GM12878 (cell line): Measurements from ENCODE around the gene ZNF134. TPM values are rescaled to one million over a fixed set of nuclear protein-coding genes. Genes with fewer than 3 reads are reported as not detected.
A peak's percentile ranks its signal among the peaks of the same experiment; 100 is the strongest.

Experiments
- ATAC-seq: fragments of 200-7000 bp; cut with Tn5 transposase; 3 replicates; pipeline ENCODE4 v1.9.1; 2020; ENCODE audit warnings: mild to moderate bottlenecking, moderate library complexity
- BruUV-seq: library from RNA; stranded (reverse); fragments of 400-500 nt; replicated peaks from 2 replicates; lab custom pipeline; 2021; lab: Mats Ljungman, UMichigan
- CTCF ChIA-PET: fragments of 300-600 bp; sonication (Branson Sonifier 250); formaldehyde crosslinking; extraction: SDS; loops from one replicate; lab custom pipeline; 2021; ENCODE audit warnings: inconsistent platforms; lab: Yijun Ruan, JAX
- POLR2A ChIA-PET: fragments of 350-600 bp; formaldehyde crosslinking; extraction: SDS; loops from one replicate; lab custom pipeline; 2021; ENCODE audit warnings: inconsistent platforms; lab: Charles Lee
- RAD21 ChIA-PET: fragments of 300-600 bp; sonication (Branson Sonifier 250); formaldehyde crosslinking; loops from one replicate; lab custom pipeline; 2023; ENCODE audit warnings: antibody characterized with exemption; ENCODE audit not compliant: unreplicated experiment; lab: Charles Lee
- SMC1A ChIA-PET: fragments of 300-600 bp; sonication (Branson Sonifier 250); formaldehyde crosslinking; loops from one replicate; lab custom pipeline; 2023; ENCODE audit not compliant: unreplicated experiment, uncharacterized antibody; lab: Charles Lee
- DNase-seq: peaks from one replicate; pipeline ENCODE4 v3.0.0-alpha.2; 2011; ENCODE audit warnings: low read depth, low spot score
- FAIRE-seq: peaks from 3 replicates; lab custom pipeline; 2011; peaks lifted over from hg19 to GRCh38; lab: Jason Lieb, UNC
- H2AFZ ChIP-seq: 2 replicates; pipeline ENCODE4 v1.6.0; 2011; ENCODE audit warnings: low read depth, low read length, control low read depth; ENCODE audit not compliant: control insufficient read depth
- H3K27ac ChIP-seq: 2 replicates; pipeline ENCODE4 v1.5.1; 2011; ENCODE audit warnings: control low read depth; ENCODE audit not compliant: control insufficient read depth, insufficient read depth
- H3K27me3 ChIP-seq, 2 experiments: replicated peaks in 1 of 2; 2 replicates each; pipeline versions ENCODE4 v1.6.0 to v1.6.1; 2011; ENCODE audit warnings: low read length in 1 of 2; ENCODE audit not compliant: control insufficient read depth in 2 of 2, insufficient read depth in 2 of 2
- H3K36me3 ChIP-seq, 2 experiments: 2 replicates each; pipeline ENCODE4 v1.5.1; 2011; ENCODE audit warnings: low read length in 1 of 2; ENCODE audit not compliant: control insufficient read depth in 2 of 2, insufficient read depth in 2 of 2
- H3K4me1 ChIP-seq: 2 replicates; pipeline ENCODE4 v1.6.1; 2011; ENCODE audit warnings: mild to moderate bottlenecking, low read length, moderate library complexity, mixed read lengths; ENCODE audit not compliant: control insufficient read depth, insufficient read depth
- H3K4me2 ChIP-seq: 2 replicates; pipeline ENCODE4 v1.6.0; 2011; ENCODE audit warnings: control low read depth; ENCODE audit not compliant: control insufficient read depth, insufficient read depth
- H3K4me3 ChIP-seq: fragments of 200-600 bp; sonication (generic); 2 replicates; pipeline ENCODE4 v1.5.1; 2016
- H3K79me2 ChIP-seq: 2 replicates; pipeline ENCODE4 v1.6.0; 2011; ENCODE audit warnings: low read length; ENCODE audit not compliant: control insufficient read depth, insufficient read depth
- H3K9ac ChIP-seq: 2 replicates; pipeline ENCODE4 v1.8.0; 2011; ENCODE audit warnings: low read length, control low read depth, mixed read lengths; ENCODE audit not compliant: control insufficient read depth, insufficient read depth
- H3K9me3 ChIP-seq: replicated peaks from 3 replicates; pipeline ENCODE4 v1.5.1; 2011; ENCODE audit warnings: mild to moderate bottlenecking, low read length; ENCODE audit not compliant: control insufficient read depth, insufficient read depth
- H4K20me1 ChIP-seq: 2 replicates; pipeline ENCODE4 v1.6.0; 2011; ENCODE audit not compliant: control insufficient read depth, insufficient read depth
- CBX3 ChIP-seq: fragments of 200-600 bp; sonication (generic); IDR thresholded peaks from 2 replicates; pipeline ENCODE4 v1.6.1; 2016; ENCODE audit warnings: low read depth, borderline replicate concordance
- CHD2 ChIP-seq: IDR thresholded peaks from 2 replicates; pipeline ENCODE4 v1.6.1; 2011; ENCODE audit warnings: low read depth, low read length, improper control_type of control experiment, borderline replicate concordance
- E2F4 ChIP-seq: IDR thresholded peaks from 2 replicates; pipeline ENCODE4 v1.6.1; 2012; ENCODE audit warnings: low read depth, low read length, improper control_type of control experiment
- IKZF1 ChIP-seq: fragments of 450-650 bp; conservative IDR thresholded peaks from 2 replicates; pipeline ENCODE4 v1.6.1; 2017; ENCODE audit warnings: antibody characterized with exemption, mild to moderate bottlenecking
- KLF5 ChIP-seq: fragments of 450-650 bp; IDR thresholded peaks from 2 replicates; pipeline ENCODE4 v1.6.1; 2014; ENCODE audit warnings: mild to moderate bottlenecking; ENCODE audit not compliant: partially characterized antibody
- MXI1 ChIP-seq: fragments of 150-350 bp; IDR thresholded peaks from 2 replicates; pipeline ENCODE4 v1.6.1; 2011; ENCODE audit warnings: low read depth, mild to moderate bottlenecking, inconsistent platforms, low read length, improper control_type of control experiment
- NR2C1 ChIP-seq: fragments of 450-650 bp; IDR thresholded peaks from 2 replicates; pipeline ENCODE4 v1.6.1; 2017; ENCODE audit warnings: antibody characterized with exemption, mild to moderate bottlenecking, moderate library complexity
- NR2C2 ChIP-seq: IDR thresholded peaks from 2 replicates; pipeline ENCODE4 v1.6.1; 2011; ENCODE audit warnings: borderline replicate concordance, low read depth; ENCODE audit not compliant: control insufficient read depth, insufficient read length
- PKNOX1 ChIP-seq: fragments of 450-650 bp; IDR thresholded peaks from 2 replicates; pipeline ENCODE4 v1.6.1; 2016; ENCODE audit warnings: mild to moderate bottlenecking
- REST ChIP-seq: IDR thresholded peaks from 2 replicates; pipeline ENCODE4 v1.6.1; 2012; ENCODE audit warnings: mild to moderate bottlenecking, low read depth, low read length
- TBL1XR1 ChIP-seq: IDR thresholded peaks from 2 replicates; pipeline ENCODE4 v1.6.1; 2012; ENCODE audit warnings: low read depth, low read length, improper control_type of control experiment
- USF1 ChIP-seq: IDR thresholded peaks from 2 replicates; pipeline ENCODE4 v1.6.1; 2011; ENCODE audit warnings: borderline replicate concordance, low read depth, mild to moderate bottlenecking, moderate library complexity, mixed read lengths, low read length; ENCODE audit not compliant: insufficient read depth; ENCODE audit errors: extremely low read length
- WGBS: methylation state at CpG from one replicate; pipeline ENCODE4 v1.1.6; 2016; ENCODE audit warnings: low lambda C conversion rate; ENCODE audit not compliant: insufficient replicate concordance, insufficient coverage; ENCODE audit errors: missing lambda C conversion rate; 5-methylcytosine and 5-hydroxymethylcytosine counted together
- in situ Hi-C: fragments of 300-500 bp; cut with MboI; formaldehyde crosslinking; loops from 9 replicates; pipeline ENCODE4 v1.14.3; 2018; ENCODE audit warnings: mixed read lengths
- intact Hi-C: fragments of 100-400 bp; cut with micrococcal nuclease; formaldehyde crosslinking; loops from one replicate; pipeline ENCODE4 v1.14.2; 2022; ENCODE audit not compliant: unreplicated experiment
- polyA plus RNA-seq, 11 experiments: library from polyadenylated mRNA; depleted of rRNA in 4 of 11; unstranded in 6 of 11; stranded (reverse) in 5 of 11; fragments of >200 nt; fragmentation: Nextera tagmentation in 4 of 11; fragmentation: Illumina TruSeq in 1 of 11; extraction: Ambion mirVana in 4 of 11; extraction: Trizol in 1 of 11; gene quantifications; 1 replicate in 1 of 11; 2 replicates in 10 of 11; pipeline versions ENCODE4 v1.2.1 to v1.2.3, GENCODE V29; 2011 to 2016; ENCODE audit warnings: inconsistent platforms in 2 of 11, missing spikeins in 2 of 11, low read depth in 1 of 11
- total RNA-seq, 4 experiments: library from RNA; depleted of rRNA in 3 of 4; stranded (reverse); fragments of >200 nt in 3 of 4; fragmentation: Illumina TruSeq in 1 of 4; extraction: Trizol in 1 of 4; gene quantifications; 2 replicates each; pipeline versions ENCODE4 v1.2.1 to v1.2.3, GENCODE V29; 2013 to 2021

Gene ZNF134
- total and polyA plus RNA-seq, 10 of the 15 experiments (the other 5 are each of a cell fraction or from before 2014, with no cell fraction given) = 1.6 to 17.6 (median 9.7) TPM

GRCh38 chr19:57576661-57577060 lies 37.4 kb upstream of the ZNF134 start (continued):
- TF ChIP-seq NR2C2 (no peak), CBX3 (no peak), E2F4 (no peak), REST (no peak)

GRCh38 chr19:57578487-57579205 lies 35.4 kb upstream of the ZNF134 start, which contains the start of gene ZNF416:
Gene ZNF416 (minus strand): TSS chr19:57578911. CDS start chr19:57578704, 207 bp downstream.
- BruUV-seq = TSS peak; percentile 65
- intact Hi-C loops (loop anchor here (1.0 to 2.0 kb wide), 3 partner anchors 36 to 172 kb away; partner anchors contain the start of genes ZNF134 and ZNF211), in situ Hi-C loops (no loop called here)
- H3K27me3 ChIP-seq = no peaks in the 10 kb centered on the region
- peaks cover 50% of the 10 kb centered on the region for H3K9me3 ChIP-seq
- ATAC-seq (peak; percentile 98), DNase-seq (peak; percentile 97), FAIRE-seq (peak; percentile 100)
- H3K4me3 ChIP-seq = peak within 1 kb of the TSS; percentile 90
- ChIA-PET SMC1A (interaction anchor here (1.0 kb wide), 1 partner anchor 120 kb away, joined by 3 read pairs; no protein-coding TSS in a partner anchor), RAD21 (interaction anchor here (0.7 kb wide), 1 partner anchor 169 kb away, joined by 3 read pairs; no protein-coding TSS in a partner anchor), CTCF (no interaction called here), POLR2A (no interaction called here)
- peaks cover 2 to 18% of the 10 kb centered on the region in 2 experiments for H3K36me3 ChIP-seq
- no peaks in the 10 kb centered on the region for H4K20me1 ChIP-seq
- H3K27ac ChIP-seq = peak within 1 kb of the TSS; percentile 65
- peak within 1 kb of the TSS; percentile 94 for H2AFZ ChIP-seq
- peak within 1 kb of the TSS; percentile 55 for H3K9ac ChIP-seq
- WGBS = 2% methylated on average over 56 of the region's 62 CpGs
- H3K4me1 ChIP-seq = peaks cover 8% of the 10 kb centered on the region; the same call in 1 of the 2 replicates
- peak within 1 kb of the TSS; percentile 78 for H3K4me2 ChIP-seq
- H3K79me2 ChIP-seq = peaks cover 6% of the 10 kb centered on the region
- TF ChIP-seq MXI1 (peak; percentile 72), TBL1XR1 (peak; percentile 57; the same call in 1 of the 2 replicates), NR2C1 (peak; percentile 75), KLF5 (peak; percentile 35), PKNOX1 (peak; percentile 91), USF1 (no peak), IKZF1 (peak; percentile 91), CHD2 (peak; percentile 92), E2F4 (0 out of 2 replicates have a peak, but pooled peaks have one; percentile 46)
